HG03565 (cell line): Measurements from ENCODE around the gene TAS2R8.

Experiments used
- ATAC-seq: cut with Tn5 transposase; IDR thresholded peaks from one replicate; pipeline ENCODE4 v1.9.1; 2021; ENCODE audit warnings: mild to moderate bottlenecking, moderate library complexity; ENCODE audit not compliant: unreplicated experiment

Gene TAS2R8

GRCh38 chr12:10756194-10756593 is 50.9 kb downstream of the TAS2R8 start:
- ATAC-seq: no peak
